Effector CD8-positive, alpha-beta T cell (primary cell): Measurements from ENCODE around the gene TEX53.

Experiments
- DNase-seq: peaks from one replicate; lab custom pipeline; 2025; lab: John Stamatoyannopoulos, UW

TEX53 gene

GRCh38 chr9:114606597-114607207, 50.9 kb downstream of the TEX53 start:
- DNase-seq, result no peak
